HEK293T (cell line): ENCODE data around the gene TBL1X.

Experiments
- CTCF ChIA-PET: fragments of 350-600 bp; formaldehyde crosslinking; extraction: SDS; loops from one replicate; lab custom pipeline; 2021; ENCODE audit warnings: antibody characterized with exemption, inconsistent platforms; lab: Yijun Ruan, JAX
- POLR2A ChIA-PET: fragments of 350-600 bp; formaldehyde crosslinking; extraction: SDS; loops from one replicate; lab custom pipeline; 2020; ENCODE audit warnings: antibody characterized with exemption, inconsistent platforms; lab: Yijun Ruan, JAX
- DNase-seq: peaks from one replicate; pipeline ENCODE4 v3.0.0; 2012; ENCODE audit warnings: mixed read lengths; ENCODE audit errors: extremely low spot score
- ARNT ChIP-seq: fragments of 450-650 bp; IDR thresholded peaks from 2 replicates; pipeline ENCODE4 v1.6.1; 2017; ENCODE audit warnings: mild to moderate bottlenecking
- BHLHE40 ChIP-seq: fragments of 450-650 bp; IDR thresholded peaks from 2 replicates; pipeline ENCODE4 v1.6.1; 2016; ENCODE audit warnings: mild to moderate bottlenecking, moderate library complexity, borderline replicate concordance
- CTBP1 ChIP-seq: fragments of 450-650 bp; IDR thresholded peaks from 2 replicates; pipeline ENCODE4 v1.6.1; 2016; ENCODE audit warnings: borderline replicate concordance
- ELF4 ChIP-seq: fragments of 450-650 bp; IDR thresholded peaks from 2 replicates; pipeline ENCODE4 v1.6.1; 2017; ENCODE audit warnings: antibody characterized with exemption
- FOXA1 ChIP-seq: fragments of 450-650 bp; IDR thresholded peaks from 2 replicates; pipeline ENCODE4 v1.6.1; 2016; ENCODE audit warnings: mild to moderate bottlenecking
- FOXK2 ChIP-seq: fragments of 450-650 bp; IDR thresholded peaks from 2 replicates; pipeline ENCODE4 v1.6.1; 2016; ENCODE audit warnings: mild to moderate bottlenecking
- FOXM1 ChIP-seq: fragments of 450-650 bp; IDR thresholded peaks from 2 replicates; pipeline ENCODE4 v1.6.1; 2017; ENCODE audit warnings: mild to moderate bottlenecking, borderline replicate concordance
- HDGF ChIP-seq: fragments of 450-650 bp; IDR thresholded peaks from 2 replicates; pipeline ENCODE4 v1.6.1; 2017; ENCODE audit warnings: antibody characterized with exemption, borderline replicate concordance
- L3MBTL2 ChIP-seq: fragments of 450-650 bp; conservative IDR thresholded peaks from 2 replicates; pipeline ENCODE4 v1.6.1; 2016; ENCODE audit warnings: mild to moderate bottlenecking
- LEF1 ChIP-seq: fragments of 450-650 bp; IDR thresholded peaks from 2 replicates; pipeline ENCODE4 v1.6.1; 2017; ENCODE audit warnings: mild to moderate bottlenecking, borderline replicate concordance
- NFRKB ChIP-seq: fragments of 450-650 bp; IDR thresholded peaks from 2 replicates; pipeline ENCODE4 v1.6.1; 2016; ENCODE audit warnings: mild to moderate bottlenecking, moderate library complexity
- SP1 ChIP-seq: fragments of 450-650 bp; IDR thresholded peaks from 2 replicates; pipeline ENCODE4 v1.6.1; 2017
- SUZ12 ChIP-seq: fragments of 450-650 bp; IDR thresholded peaks from 2 replicates; pipeline ENCODE4 v1.6.1; 2016; ENCODE audit warnings: mild to moderate bottlenecking
- TARDBP ChIP-seq: fragments of 450-650 bp; IDR thresholded peaks from 2 replicates; pipeline ENCODE4 v1.6.1; 2016
- ZNF384 ChIP-seq: fragments of 450-650 bp; IDR thresholded peaks from 2 replicates; pipeline ENCODE4 v1.6.1; 2016
- TF ChIP-seq, protein P1 (sequence below): fragments of 450-650 bp; IDR thresholded peaks from 2 replicates; pipeline ENCODE4 v1.6.1; 2016

TBL1X gene

DNA sequence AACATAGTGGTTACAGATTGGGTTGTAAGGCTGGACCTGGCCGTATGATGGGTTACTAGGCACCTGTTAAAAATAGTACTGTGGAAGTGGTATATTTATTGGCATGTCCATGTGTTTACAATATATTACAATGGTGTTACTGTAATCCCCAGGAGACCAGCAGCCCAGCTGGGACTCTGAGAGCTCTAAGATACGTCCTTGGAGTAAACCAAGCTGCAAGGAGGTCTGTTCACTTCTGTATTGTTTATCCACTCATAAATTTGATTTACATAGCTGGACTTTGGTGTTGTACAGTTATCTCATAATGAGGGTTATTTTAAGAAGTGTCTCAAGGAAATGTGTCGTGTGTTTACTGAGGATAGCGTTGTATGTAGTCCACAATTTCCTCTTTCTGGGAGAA is 93.8 kb downstream of the TBL1X start:
- ChIA-PET POLR2A (no interaction called here), CTCF (no interaction called here)
- no peak for DNase-seq
- TF ChIP-seq NFRKB (no peak), SUZ12 (no peak), FOXA1 (no peak), LEF1 (no peak)

DNA sequence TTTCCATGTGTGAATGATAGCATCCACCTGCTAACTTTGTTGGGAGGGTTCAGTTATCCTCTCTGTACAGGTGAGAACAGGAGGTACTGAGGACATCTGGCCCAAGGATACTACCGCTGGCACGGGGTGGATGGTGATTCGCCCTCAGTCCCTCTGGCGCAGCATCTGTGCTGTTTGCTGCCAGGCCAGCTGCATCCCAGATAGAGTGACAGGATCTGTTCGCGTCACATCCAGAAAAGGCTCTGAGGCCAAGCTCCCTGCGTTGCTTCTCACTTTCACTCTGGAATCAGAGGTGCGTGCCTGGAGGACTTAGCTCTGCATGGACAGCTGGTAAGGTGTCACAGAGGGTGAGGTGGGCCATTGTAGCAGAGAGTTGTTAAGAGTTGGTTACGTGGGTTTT is 95.4 kb downstream of the TBL1X start:
- ChIA-PET POLR2A (no interaction called here), CTCF (no interaction called here)
- TF ChIP-seq SUZ12 = no peak
- TF ChIP-seq ARNT = no peak
- TF ChIP-seq TARDBP = no peak
- no peak for TF ChIP-seq ELF4
- no peak for TF ChIP-seq NFRKB
- TF ChIP-seq SP1 = no peak
- DNase-seq = no peak

- TF ChIP-seq HDGF (no peak), NFRKB (no peak), ZNF384 (no peak), ARNT (no peak), LEF1 (no peak), FOXA1 (no peak), TARDBP (no peak)
- TF ChIP-seq, protein P1, sequence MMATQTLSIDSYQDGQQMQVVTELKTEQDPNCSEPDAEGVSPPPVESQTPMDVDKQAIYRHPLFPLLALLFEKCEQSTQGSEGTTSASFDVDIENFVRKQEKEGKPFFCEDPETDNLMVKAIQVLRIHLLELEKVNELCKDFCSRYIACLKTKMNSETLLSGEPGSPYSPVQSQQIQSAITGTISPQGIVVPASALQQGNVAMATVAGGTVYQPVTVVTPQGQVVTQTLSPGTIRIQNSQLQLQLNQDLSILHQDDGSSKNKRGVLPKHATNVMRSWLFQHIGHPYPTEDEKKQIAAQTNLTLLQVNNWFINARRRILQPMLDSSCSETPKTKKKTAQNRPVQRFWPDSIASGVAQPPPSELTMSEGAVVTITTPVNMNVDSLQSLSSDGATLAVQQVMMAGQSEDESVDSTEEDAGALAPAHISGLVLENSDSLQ = no peak
- ChIA-PET POLR2A (no interaction called here), CTCF (no interaction called here)
- no peak for DNase-seq
These were observed 96.3 kb downstream of the TBL1X start for GRCh38 chrX:9561199-9561598.

GRCh38 chrX:9562851-9563250 is 98.0 kb downstream of the TBL1X start:
- CTCF ChIA-PET = no interaction called here
- no peak for TF ChIP-seq ELF4
- no peak for TF ChIP-seq SUZ12
- TF ChIP-seq BHLHE40 = no peak
- no peak for TF ChIP-seq FOXK2
- no peak for TF ChIP-seq TARDBP
- TF ChIP-seq HDGF = no peak
- no peak for TF ChIP-seq SP1
- no peak for TF ChIP-seq FOXA1
- no peak for TF ChIP-seq L3MBTL2
- TF ChIP-seq, protein P1 = no peak
- no peak for TF ChIP-seq FOXM1
- TF ChIP-seq CTBP1 = no peak
- TF ChIP-seq ARNT = no peak
- no peak for TF ChIP-seq LEF1
- POLR2A ChIA-PET = no interaction called here
- no peak for DNase-seq

GRCh38 chrX:9566150-9566621 is 101.3 kb downstream of the TBL1X start:
- no peak for TF ChIP-seq NFRKB
- TF ChIP-seq ELF4 = no peak
- TF ChIP-seq FOXM1 = no peak
- no peak for TF ChIP-seq LEF1
- no peak for TF ChIP-seq TARDBP
- POLR2A ChIA-PET = no interaction called here
- no peak for DNase-seq
- CTCF ChIA-PET = interaction anchor here (0.6 kb wide), 1 partner anchor 336 kb away, joined by 4 read pairs; no protein-coding TSS in a partner anchor

GRCh38 chrX:9569876-9570301 is 105.0 kb downstream of the TBL1X start:
- no peak for DNase-seq
- CTCF ChIA-PET = no interaction called here
- POLR2A ChIA-PET = no interaction called here
- TF ChIP-seq L3MBTL2 (no peak), CTBP1 (no peak), SUZ12 (no peak), NFRKB (no peak), ELF4 (no peak), FOXK2 (no peak), ARNT (no peak), SP1 (no peak), HDGF (no peak), FOXA1 (no peak), FOXM1 (no peak), ZNF384 (no peak), LEF1 (no peak), BHLHE40 (no peak), TARDBP (no peak)
- TF ChIP-seq, protein P1 = no peak

GRCh38 chrX:9573282-9574106 is 108.6 kb downstream of the TBL1X start:
- ChIA-PET CTCF (no interaction called here), POLR2A (no interaction called here)
- no peak for DNase-seq
- TF ChIP-seq HDGF (no peak), ELF4 (no peak)
